HEK293T (cell line): Measurements from ENCODE around the gene TCP11.

Experiments used
- CTCF ChIA-PET: fragments of 350-600 bp; formaldehyde crosslinking; extraction: SDS; loops from one replicate; lab custom pipeline; 2021; ENCODE audit warnings: antibody characterized with exemption, inconsistent platforms; lab: Yijun Ruan, JAX
- POLR2A ChIA-PET: fragments of 350-600 bp; formaldehyde crosslinking; extraction: SDS; loops from one replicate; lab custom pipeline; 2020; ENCODE audit warnings: antibody characterized with exemption, inconsistent platforms; lab: Yijun Ruan, JAX
- DNase-seq: peaks from one replicate; pipeline ENCODE4 v3.0.0; 2012; ENCODE audit warnings: mixed read lengths; ENCODE audit errors: extremely low spot score
- ARNT ChIP-seq: fragments of 450-650 bp; IDR thresholded peaks from 2 replicates; pipeline ENCODE4 v1.6.1; 2017; ENCODE audit warnings: mild to moderate bottlenecking
- BHLHE40 ChIP-seq: fragments of 450-650 bp; IDR thresholded peaks from 2 replicates; pipeline ENCODE4 v1.6.1; 2016; ENCODE audit warnings: mild to moderate bottlenecking, moderate library complexity, borderline replicate concordance
- CTBP1 ChIP-seq: fragments of 450-650 bp; IDR thresholded peaks from 2 replicates; pipeline ENCODE4 v1.6.1; 2016; ENCODE audit warnings: borderline replicate concordance
- ELF4 ChIP-seq: fragments of 450-650 bp; IDR thresholded peaks from 2 replicates; pipeline ENCODE4 v1.6.1; 2017; ENCODE audit warnings: antibody characterized with exemption
- FOXA1 ChIP-seq: fragments of 450-650 bp; IDR thresholded peaks from 2 replicates; pipeline ENCODE4 v1.6.1; 2016; ENCODE audit warnings: mild to moderate bottlenecking
- FOXK2 ChIP-seq: fragments of 450-650 bp; IDR thresholded peaks from 2 replicates; pipeline ENCODE4 v1.6.1; 2016; ENCODE audit warnings: mild to moderate bottlenecking
- FOXM1 ChIP-seq: fragments of 450-650 bp; IDR thresholded peaks from 2 replicates; pipeline ENCODE4 v1.6.1; 2017; ENCODE audit warnings: mild to moderate bottlenecking, borderline replicate concordance
- HDGF ChIP-seq: fragments of 450-650 bp; IDR thresholded peaks from 2 replicates; pipeline ENCODE4 v1.6.1; 2017; ENCODE audit warnings: antibody characterized with exemption, borderline replicate concordance
- L3MBTL2 ChIP-seq: fragments of 450-650 bp; conservative IDR thresholded peaks from 2 replicates; pipeline ENCODE4 v1.6.1; 2016; ENCODE audit warnings: mild to moderate bottlenecking
- LEF1 ChIP-seq: fragments of 450-650 bp; IDR thresholded peaks from 2 replicates; pipeline ENCODE4 v1.6.1; 2017; ENCODE audit warnings: mild to moderate bottlenecking, borderline replicate concordance
- NFRKB ChIP-seq: fragments of 450-650 bp; IDR thresholded peaks from 2 replicates; pipeline ENCODE4 v1.6.1; 2016; ENCODE audit warnings: mild to moderate bottlenecking, moderate library complexity
- PKNOX1 ChIP-seq: fragments of 450-650 bp; IDR thresholded peaks from 2 replicates; pipeline ENCODE4 v1.6.1; 2016
- SP1 ChIP-seq: fragments of 450-650 bp; IDR thresholded peaks from 2 replicates; pipeline ENCODE4 v1.6.1; 2017
- SUZ12 ChIP-seq: fragments of 450-650 bp; IDR thresholded peaks from 2 replicates; pipeline ENCODE4 v1.6.1; 2016; ENCODE audit warnings: mild to moderate bottlenecking
- TARDBP ChIP-seq: fragments of 450-650 bp; IDR thresholded peaks from 2 replicates; pipeline ENCODE4 v1.6.1; 2016
- ZNF384 ChIP-seq: fragments of 450-650 bp; IDR thresholded peaks from 2 replicates; pipeline ENCODE4 v1.6.1; 2016

TCP11 gene

GRCh38 chr6:35083507-35083906, 57.6 kb downstream of the TCP11 start:
- ChIA-PET POLR2A (no interaction called here), CTCF (interaction anchor here (1.0 kb wide), 1 partner anchor 57 kb away, joined by 3 read pairs; no protein-coding TSS in a partner anchor)
- TF ChIP-seq ELF4 (no peak), ARNT (no peak), ZNF384 (no peak), L3MBTL2 (no peak), FOXK2 (no peak), TARDBP (no peak)
- DNase-seq = no peak

GRCh38 chr6:35082733-35083403, 58.3 kb downstream of the TCP11 start:
- POLR2A ChIA-PET = no interaction called here
- CTCF ChIA-PET = interaction anchor here (1.0 kb wide), 1 partner anchor 57 kb away, joined by 3 read pairs; no protein-coding TSS in a partner anchor
- DNase-seq = no peak
- TF ChIP-seq PKNOX1 = no peak
- no peak for TF ChIP-seq CTBP1
- TF ChIP-seq SUZ12 = no peak
- TF ChIP-seq TARDBP = no peak
- no peak for TF ChIP-seq FOXM1

GRCh38 chr6:35082046-35082732, 59.0 kb downstream of the TCP11 start:
- no peak for TF ChIP-seq L3MBTL2
- ChIA-PET POLR2A (no interaction called here), CTCF (no interaction called here)

GRCh38 chr6:35081426-35081851, 59.7 kb downstream of the TCP11 start:
- no peak for DNase-seq
- POLR2A ChIA-PET = no interaction called here
- CTCF ChIA-PET = no interaction called here
- no peak for TF ChIP-seq ARNT
- no peak for TF ChIP-seq ZNF384
- TF ChIP-seq FOXK2 = no peak
- TF ChIP-seq PKNOX1 = no peak
- TF ChIP-seq BHLHE40 = no peak
- no peak for TF ChIP-seq FOXA1
- TF ChIP-seq LEF1 = no peak
- TF ChIP-seq TARDBP = no peak
- no peak for TF ChIP-seq ELF4
- no peak for TF ChIP-seq FOXM1
- no peak for TF ChIP-seq SP1
- TF ChIP-seq SUZ12 = no peak
- TF ChIP-seq HDGF = no peak
- no peak for TF ChIP-seq NFRKB
- TF ChIP-seq CTBP1 = no peak
- no peak for TF ChIP-seq L3MBTL2

More at GRCh38 chr6:35082046-35082732, 59.0 kb downstream of the TCP11 start:
- no peak for DNase-seq

GRCh38 chr6:35080821-35081425, 60.2 kb downstream of the TCP11 start:
- TF ChIP-seq BHLHE40 (no peak), FOXM1 (no peak), NFRKB (no peak), ELF4 (no peak), ZNF384 (no peak), TARDBP (no peak), FOXK2 (no peak), SP1 (no peak), ARNT (no peak), CTBP1 (no peak), PKNOX1 (no peak), SUZ12 (no peak), FOXA1 (no peak), L3MBTL2 (no peak), LEF1 (no peak), HDGF (no peak)
- POLR2A ChIA-PET = no interaction called here
- CTCF ChIA-PET = no interaction called here
- DNase-seq = no peak

GRCh38 chr6:35080016-35080680, 61.0 kb downstream of the TCP11 start:
- POLR2A ChIA-PET = no interaction called here
- CTCF ChIA-PET = interaction anchor here (0.5 kb wide), 1 partner anchor 552 kb away, joined by 3 read pairs; no protein-coding TSS in a partner anchor
- no peak for DNase-seq
- no peak for TF ChIP-seq FOXA1
- TF ChIP-seq BHLHE40 = no peak
- TF ChIP-seq NFRKB = no peak
- no peak for TF ChIP-seq TARDBP
- TF ChIP-seq HDGF = no peak
- TF ChIP-seq CTBP1 = no peak
- no peak for TF ChIP-seq L3MBTL2
- no peak for TF ChIP-seq SP1
- TF ChIP-seq ELF4 = no peak
- no peak for TF ChIP-seq ARNT
- TF ChIP-seq PKNOX1 = no peak
